NCI-H187 (cell line): ENCODE measurements around the gene VPS8.

Source experiments
- DNase-seq, 2 experiments: peaks; one replicate each; lab custom pipeline; 2025; lab: John Stamatoyannopoulos, UW

The VPS8 gene

DNA sequence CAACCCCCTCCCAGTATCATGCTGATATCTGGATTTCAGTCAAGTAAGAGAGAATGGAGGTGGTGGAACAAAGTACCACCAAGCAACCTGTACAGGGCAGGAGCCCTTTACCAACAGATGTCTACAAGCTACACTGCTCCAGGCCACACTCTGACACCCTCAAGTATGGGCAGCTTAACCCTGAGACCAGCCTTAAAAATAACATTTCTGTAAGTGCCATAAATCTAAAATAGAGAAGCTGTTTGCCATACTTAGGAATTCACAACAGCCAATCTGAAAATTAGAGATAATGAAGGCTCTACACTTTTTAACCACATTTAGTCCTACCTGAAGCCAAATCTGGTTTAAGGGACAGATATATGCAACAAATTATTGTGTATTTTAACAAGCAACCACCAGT lies 281.1 kb downstream of the VPS8 start:
- no peak for DNase-seq

DNA sequence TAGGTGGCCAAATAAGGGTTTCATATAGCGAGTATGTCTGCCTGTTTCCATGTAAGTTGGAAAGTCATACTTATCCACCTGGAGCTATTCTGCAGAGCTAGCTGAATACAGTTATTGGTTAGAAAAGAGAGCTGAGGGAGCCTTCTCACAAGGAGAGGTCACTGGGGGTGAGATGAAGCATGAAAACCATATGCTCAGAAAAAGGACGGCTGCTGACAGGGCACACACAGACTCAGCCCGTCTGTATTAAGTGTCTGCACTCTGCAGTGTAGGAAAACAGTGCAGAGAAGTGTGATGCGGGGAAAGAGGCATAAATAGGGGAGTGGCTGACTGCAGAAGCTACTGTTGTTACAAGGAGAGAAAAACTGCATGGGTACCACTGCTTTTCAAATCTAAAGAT lies 282.7 kb downstream of the VPS8 start:
- no peak for DNase-seq
